ENCODE data around the gene RAB24.

GRCh38 chr5:177265395-177265794, 38.1 kb downstream of the RAB24 start:
- no peak for TF ChIP-seq TCF7L2 (IDR thresholded peaks at IDR 0.05; ENCODE audit: low read depth, low read length)
- TF ChIP-seq POLR2AphosphoS5 (IDR thresholded peaks at IDR 0.05; ENCODE audit: low read depth, low read length) = no peak

Data from Panc1 (cell line).